Astrocyte (in vitro differentiated cells and primary cell): ENCODE measurements around the gene LRMDA.

Experiments
- EZH2 ChIP-seq: IDR thresholded peaks from 2 replicates; pipeline ENCODE4 v1.6.1; 2012; ENCODE audit warnings: mild to moderate bottlenecking, low read length, inconsistent platforms; ENCODE audit not compliant: insufficient read depth
- TF ChIP-seq, protein P1 (sequence below): IDR thresholded peaks from 2 replicates; pipeline ENCODE4 v1.5.1; 2011; ENCODE audit warnings: low read depth, mild to moderate bottlenecking, inconsistent platforms, low read length, moderate library complexity; ENCODE audit not compliant: insufficient read depth

DNA sequence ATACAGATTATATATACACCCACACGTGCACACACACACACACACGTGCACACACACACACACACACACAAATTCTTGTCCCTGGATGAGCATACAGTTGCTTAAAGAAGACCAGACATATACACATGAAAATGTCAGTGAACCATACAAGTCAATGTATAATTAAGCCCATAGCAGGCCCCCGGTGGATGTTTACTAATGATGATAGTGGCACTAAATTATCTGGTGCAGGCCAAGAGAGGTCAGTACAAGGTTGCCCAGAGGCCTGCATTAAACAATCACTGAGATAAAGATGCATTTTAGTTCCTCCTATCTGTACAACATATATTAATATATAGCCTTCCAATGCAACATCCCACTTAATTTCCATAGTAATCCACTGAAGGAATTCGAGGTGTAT lies 860.5 kb downstream of the LRMDA start:
- TF ChIP-seq, protein P1, sequence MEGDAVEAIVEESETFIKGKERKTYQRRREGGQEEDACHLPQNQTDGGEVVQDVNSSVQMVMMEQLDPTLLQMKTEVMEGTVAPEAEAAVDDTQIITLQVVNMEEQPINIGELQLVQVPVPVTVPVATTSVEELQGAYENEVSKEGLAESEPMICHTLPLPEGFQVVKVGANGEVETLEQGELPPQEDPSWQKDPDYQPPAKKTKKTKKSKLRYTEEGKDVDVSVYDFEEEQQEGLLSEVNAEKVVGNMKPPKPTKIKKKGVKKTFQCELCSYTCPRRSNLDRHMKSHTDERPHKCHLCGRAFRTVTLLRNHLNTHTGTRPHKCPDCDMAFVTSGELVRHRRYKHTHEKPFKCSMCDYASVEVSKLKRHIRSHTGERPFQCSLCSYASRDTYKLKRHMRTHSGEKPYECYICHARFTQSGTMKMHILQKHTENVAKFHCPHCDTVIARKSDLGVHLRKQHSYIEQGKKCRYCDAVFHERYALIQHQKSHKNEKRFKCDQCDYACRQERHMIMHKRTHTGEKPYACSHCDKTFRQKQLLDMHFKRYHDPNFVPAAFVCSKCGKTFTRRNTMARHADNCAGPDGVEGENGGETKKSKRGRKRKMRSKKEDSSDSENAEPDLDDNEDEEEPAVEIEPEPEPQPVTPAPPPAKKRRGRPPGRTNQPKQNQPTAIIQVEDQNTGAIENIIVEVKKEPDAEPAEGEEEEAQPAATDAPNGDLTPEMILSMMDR, result no peak
- no peak for TF ChIP-seq EZH2
